SK-N-SH treated with all-trans-retinoic acid at 6 μM for 48 hours (cell line): ENCODE measurements around the gene CPSF4L.

Source experiments
- ARNTL ChIP-seq: fragments of 450-650 bp; formaldehyde crosslinking; IDR thresholded peaks from 2 replicates; pipeline ENCODE4 v1.5.0; 2020; ENCODE audit warnings: low read depth, mild to moderate bottlenecking, moderate library complexity, borderline replicate concordance
- CREB5 ChIP-seq: fragments of 250-450 bp; sonication (Bioruptor Pico); IDR thresholded peaks from 2 replicates; pipeline ENCODE4 v1.5.1; 2020; ENCODE audit warnings: low read depth, mild to moderate bottlenecking, moderate library complexity
- ESRRG ChIP-seq: fragments of 250-450 bp; sonication (Bioruptor Pico); IDR thresholded peaks from 2 replicates; pipeline ENCODE4 v1.6.1; 2021; ENCODE audit warnings: mild to moderate bottlenecking
- RARB ChIP-seq: fragments of 250-450 bp; sonication (Bioruptor Pico); IDR thresholded peaks from 2 replicates; pipeline ENCODE4 v1.8.0; 2021; ENCODE audit warnings: mild to moderate bottlenecking, moderate library complexity
- ZFP3 ChIP-seq: fragments of 250-450 bp; sonication (Bioruptor Pico); IDR thresholded peaks from 2 replicates; pipeline ENCODE4 v1.5.0; 2020; ENCODE audit warnings: mild to moderate bottlenecking, moderate library complexity
- ZFP30 ChIP-seq: fragments of 450-650 bp; formaldehyde crosslinking; IDR thresholded peaks from 2 replicates; pipeline ENCODE4 v1.5.0; 2022; ENCODE audit warnings: mild to moderate bottlenecking, moderate library complexity

GRCh38 chr17:73307130-73307529, 45.5 kb upstream of the CPSF4L start:
- no peak for TF ChIP-seq ZFP3 (CRISPR knock-in tag)
- TF ChIP-seq CREB5 (CRISPR knock-in tag) = no peak
- no peak for TF ChIP-seq RARB (CRISPR knock-in tag)
- TF ChIP-seq ESRRG (CRISPR knock-in tag) = no peak
- TF ChIP-seq ARNTL (CRISPR knock-in tag) = no peak
- TF ChIP-seq ZFP30 = no peak
